PC-3 (cell line): ENCODE results near the gene SEC14L6. TPM values are rescaled to one million over a fixed set of nuclear protein-coding genes. Genes with fewer than 3 reads are reported as not detected.
"Not testable (repeated sequence)": the region's sequence is repeated elsewhere in the genome, so short reads cannot be mapped to it uniquely, and the experiment has no call there.

ENCODE experiments used
- ATAC-seq: fragments of 200-7000 bp; cut with Tn5 transposase; 2 replicates; pipeline ENCODE4 v1.9.1; 2020; ENCODE audit warnings: mild to moderate bottlenecking, moderate library complexity
- BruUV-seq: library from RNA; stranded (reverse); fragments of 400-500 nt; replicated peaks from 2 replicates; lab custom pipeline; 2021; lab: Mats Ljungman, UMichigan
- CTCF ChIA-PET: fragments of 300-600 bp; sonication (Branson Sonifier 250); formaldehyde crosslinking; loops from one replicate; lab custom pipeline; 2022; ENCODE audit warnings: antibody characterized with exemption; lab: Charles Lee
- POLR2A ChIA-PET: fragments of 300-600 bp; sonication (Branson Sonifier 250); formaldehyde crosslinking; loops from one replicate; lab custom pipeline; 2022; ENCODE audit warnings: antibody characterized with exemption; ENCODE audit not compliant: unreplicated experiment; lab: Charles Lee
- DNase-seq: peaks from one replicate; pipeline ENCODE4 v3.0.0-alpha.2; 2015
- H2AFZ ChIP-seq: fragments of 300-600 bp; sonication (generic); 2 replicates; pipeline ENCODE4 v1.6.0; 2016; ENCODE audit warnings: antibody characterized with exemption, low read length
- H3F3A ChIP-seq: fragments of 300-600 bp; sonication (generic); one replicate; pipeline ENCODE4 v1.6.0; 2017; ENCODE audit warnings: antibody characterized with exemption, low read length, control low read depth, mild to moderate bottlenecking; ENCODE audit not compliant: unreplicated experiment
- H3K27ac ChIP-seq: fragments of 300-600 bp; sonication (generic); 2 replicates; pipeline ENCODE4 v1.5.1; 2016; ENCODE audit warnings: mild to moderate bottlenecking, low read length
- H3K27me3 ChIP-seq: fragments of 300-600 bp; sonication (generic); 2 replicates; pipeline ENCODE4 v1.6.1; 2016; ENCODE audit warnings: low read length, mixed read lengths
- H3K36me3 ChIP-seq: fragments of 300-600 bp; sonication (generic); 2 replicates; pipeline ENCODE4 v1.6.1; 2016; ENCODE audit warnings: low read depth, mixed run types, low read length, mixed read lengths
- H3K4me1 ChIP-seq: fragments of 300-600 bp; sonication (generic); 2 replicates; pipeline ENCODE4 v1.5.1; 2016; ENCODE audit warnings: low read length; ENCODE audit not compliant: insufficient read depth
- H3K4me2 ChIP-seq: fragments of 300-600 bp; sonication (generic); 2 replicates; pipeline ENCODE4 v1.6.0; 2016; ENCODE audit warnings: low read length
- H3K4me3 ChIP-seq: fragments of 300-600 bp; sonication (generic); 2 replicates; pipeline ENCODE4 v1.5.1; 2016; ENCODE audit warnings: mild to moderate bottlenecking, low read length, mixed read lengths
- H3K79me2 ChIP-seq: fragments of 300-600 bp; sonication (generic); 2 replicates; pipeline ENCODE4 v1.6.1; 2017; ENCODE audit warnings: low read length, mixed read lengths
- H3K9ac ChIP-seq: fragments of 300-600 bp; sonication (generic); 2 replicates; pipeline ENCODE4 v1.6.0; 2016; ENCODE audit warnings: mild to moderate bottlenecking, low read length
- H3K9me2 ChIP-seq: fragments of 300-600 bp; sonication (generic); replicated peaks from 2 replicates; pipeline ENCODE4 v1.6.1; 2016; ENCODE audit warnings: mixed run types, low read length, mixed read lengths
- H3K9me3 ChIP-seq: fragments of 300-600 bp; sonication (generic); 2 replicates; pipeline ENCODE4 v1.6.1; 2016; ENCODE audit warnings: low read length, mixed read lengths
- H4K20me1 ChIP-seq: fragments of 300-600 bp; sonication (generic); 2 replicates; pipeline ENCODE4 v1.6.1; 2016; ENCODE audit warnings: low read length, mixed read lengths
- EZH2 ChIP-seq: fragments of 300-600 bp; sonication (generic); IDR thresholded peaks from one replicate; pipeline ENCODE4 v1.6.1; 2017; ENCODE audit warnings: antibody characterized with exemption, mild to moderate bottlenecking, low read length; ENCODE audit not compliant: unreplicated experiment
- EZH2phosphoT487 ChIP-seq: fragments of 300-600 bp; sonication (generic); IDR thresholded peaks from 2 replicates; pipeline ENCODE4 v1.6.1; 2018; ENCODE audit warnings: mild to moderate bottlenecking, antibody characterized with exemption, low read length, borderline replicate concordance
- intact Hi-C: fragments of 100-400 bp; cut with micrococcal nuclease; formaldehyde crosslinking; loops from 2 replicates; pipeline ENCODE4 v1.9.0; 2023
- total RNA-seq: library from RNA; depleted of rRNA; stranded (reverse); fragments of >200 nt; gene quantifications from 2 replicates; pipeline ENCODE4 v1.2.3, GENCODE V29; 2014
- TF ChIP-seq, protein P1 (sequence below): fragments of 300-600 bp; sonication (generic); conservative IDR thresholded peaks from 2 replicates; pipeline ENCODE4 v1.5.1; 2017; ENCODE audit warnings: antibody characterized with exemption, low read depth, mild to moderate bottlenecking, low read length

SEC14L6 gene
- total RNA-seq, 1 experiment from 2014 or later, result not detected

DNA sequence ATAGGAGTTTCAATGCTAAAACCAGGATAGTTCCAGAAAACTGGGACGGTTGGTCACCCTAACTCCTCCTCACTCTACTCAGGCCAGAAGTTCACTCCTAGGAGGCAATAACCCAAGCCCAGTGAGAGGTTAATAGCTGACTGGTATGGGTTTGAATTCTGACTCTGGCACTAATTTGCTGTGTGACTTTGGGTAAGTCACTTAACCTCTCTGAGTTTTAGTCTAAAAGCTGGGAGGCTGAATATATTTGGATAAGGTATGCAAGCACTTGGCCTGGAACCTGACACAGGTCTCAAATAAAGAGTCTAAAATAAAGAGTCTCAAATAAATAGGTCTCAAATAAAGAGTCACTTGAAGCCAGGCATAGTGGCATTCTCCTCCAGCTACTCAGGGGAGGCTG is 6.2 kb upstream of the SEC14L6 start:
- ChIA-PET CTCF (no interaction called here), POLR2A (no interaction called here)
- ATAC-seq (no peak), DNase-seq (no peak)
- intact Hi-C loops, result no loop called here
- no peaks in the 10 kb centered on the region for H3K9me2 ChIP-seq
- no peaks in the 10 kb centered on the region for H4K20me1 ChIP-seq
- H3K27me3 ChIP-seq, result no peaks in the 10 kb centered on the region
- no peaks in the 10 kb centered on the region for H3K36me3 ChIP-seq
- H3K9me3 ChIP-seq, result no peaks in the 10 kb centered on the region
- H2AFZ ChIP-seq, result no peak overlapping the region
- no peak overlapping the region for H3K27ac ChIP-seq
- no peak overlapping the region for H3K4me2 ChIP-seq
- no peak overlapping the region for H3K9ac ChIP-seq
- TF ChIP-seq EZH2phosphoT487 (no peak), EZH2 (no peak)
- TF ChIP-seq, protein P1, sequence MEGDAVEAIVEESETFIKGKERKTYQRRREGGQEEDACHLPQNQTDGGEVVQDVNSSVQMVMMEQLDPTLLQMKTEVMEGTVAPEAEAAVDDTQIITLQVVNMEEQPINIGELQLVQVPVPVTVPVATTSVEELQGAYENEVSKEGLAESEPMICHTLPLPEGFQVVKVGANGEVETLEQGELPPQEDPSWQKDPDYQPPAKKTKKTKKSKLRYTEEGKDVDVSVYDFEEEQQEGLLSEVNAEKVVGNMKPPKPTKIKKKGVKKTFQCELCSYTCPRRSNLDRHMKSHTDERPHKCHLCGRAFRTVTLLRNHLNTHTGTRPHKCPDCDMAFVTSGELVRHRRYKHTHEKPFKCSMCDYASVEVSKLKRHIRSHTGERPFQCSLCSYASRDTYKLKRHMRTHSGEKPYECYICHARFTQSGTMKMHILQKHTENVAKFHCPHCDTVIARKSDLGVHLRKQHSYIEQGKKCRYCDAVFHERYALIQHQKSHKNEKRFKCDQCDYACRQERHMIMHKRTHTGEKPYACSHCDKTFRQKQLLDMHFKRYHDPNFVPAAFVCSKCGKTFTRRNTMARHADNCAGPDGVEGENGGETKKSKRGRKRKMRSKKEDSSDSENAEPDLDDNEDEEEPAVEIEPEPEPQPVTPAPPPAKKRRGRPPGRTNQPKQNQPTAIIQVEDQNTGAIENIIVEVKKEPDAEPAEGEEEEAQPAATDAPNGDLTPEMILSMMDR, result no peak
- BruUV-seq, result no TSS peak
- no peaks in the 10 kb centered on the region for H3K79me2 ChIP-seq
- no peaks in the 10 kb centered on the region for H3F3A ChIP-seq
- H3K4me3 ChIP-seq, result no peak overlapping the region
- no peaks in the 10 kb centered on the region for H3K4me1 ChIP-seq

- H2AFZ ChIP-seq, H3K27ac ChIP-seq, H3K27me3 ChIP-seq, BruUV-seq, H3K4me1 ChIP-seq, H3K4me3 ChIP-seq, H3K4me2 ChIP-seq, ATAC-seq, H3K9me2 ChIP-seq, H3F3A ChIP-seq, H3K36me3 ChIP-seq, H3K9ac ChIP-seq, H4K20me1 ChIP-seq, intact Hi-C loops, DNase-seq, CTCF ChIA-PET, H3K9me3 ChIP-seq, H3K79me2 ChIP-seq, POLR2A ChIA-PET: not testable (repeated sequence)
Measured at GRCh38 chr22:30551813-30552212, 5.3 kb upstream of the SEC14L6 start.

DNA sequence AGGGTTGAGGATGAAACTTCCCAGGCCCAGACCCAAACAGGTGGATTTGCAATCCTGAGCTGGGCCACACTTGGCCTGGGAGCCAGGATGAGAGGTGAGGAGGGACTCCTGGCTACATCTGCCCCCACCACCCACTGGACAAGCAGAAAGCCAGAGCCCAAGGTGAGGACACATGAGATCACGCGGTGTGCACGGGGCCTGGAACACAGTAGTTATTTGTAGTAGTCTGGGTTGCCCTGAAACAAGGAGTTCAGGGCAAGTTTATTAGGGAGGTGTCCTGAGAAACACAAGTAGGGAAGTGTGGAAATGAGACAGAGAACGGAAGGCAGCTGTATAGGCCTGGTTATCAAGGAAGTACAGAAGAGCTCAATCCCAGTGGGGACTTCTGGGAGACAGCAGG is 647 bp upstream of the SEC14L6 start:
- intact Hi-C loops, result no loop called here
- no peak overlapping the region for H3K4me3 ChIP-seq
- H3K9me2 ChIP-seq, result no peaks in the 10 kb centered on the region
- TF ChIP-seq, protein P1, result no peak
- TF ChIP-seq EZH2 (no peak), EZH2phosphoT487 (no peak)
- no peaks in the 10 kb centered on the region for H3K27me3 ChIP-seq
- H4K20me1 ChIP-seq, result no peaks in the 10 kb centered on the region
- ATAC-seq, result no peak
- no peaks in the 10 kb centered on the region for H3K79me2 ChIP-seq
- H3K27ac ChIP-seq, result no peak overlapping the region
- no peaks in the 10 kb centered on the region for H3K36me3 ChIP-seq
- no TSS peak for BruUV-seq
- H3F3A ChIP-seq, result no peaks in the 10 kb centered on the region
- H3K9me3 ChIP-seq, result no peaks in the 10 kb centered on the region
- CTCF ChIA-PET, result no interaction called here
- no peak for DNase-seq
- POLR2A ChIA-PET, result no interaction called here
- no peaks in the 10 kb centered on the region for H3K4me1 ChIP-seq
- H2AFZ ChIP-seq, result no peak overlapping the region
- no peak overlapping the region for H3K4me2 ChIP-seq
- no peak overlapping the region for H3K9ac ChIP-seq
